GM12878 (cell line): Measurements from ENCODE around the gene SHC3. TPM values are rescaled to one million over a fixed set of nuclear protein-coding genes. Genes with fewer than 3 reads are reported as not detected.

Experiments used
- ATAC-seq: fragments of 200-7000 bp; cut with Tn5 transposase; 3 replicates; pipeline ENCODE4 v1.9.1; 2020; ENCODE audit warnings: mild to moderate bottlenecking, moderate library complexity
- BruUV-seq: library from RNA; stranded (reverse); fragments of 400-500 nt; replicated peaks from 2 replicates; lab custom pipeline; 2021; lab: Mats Ljungman, UMichigan
- CTCF ChIA-PET: fragments of 300-600 bp; sonication (Branson Sonifier 250); formaldehyde crosslinking; extraction: SDS; loops from one replicate; lab custom pipeline; 2021; ENCODE audit warnings: inconsistent platforms; lab: Yijun Ruan, JAX
- POLR2A ChIA-PET: fragments of 350-600 bp; formaldehyde crosslinking; extraction: SDS; loops from one replicate; lab custom pipeline; 2021; ENCODE audit warnings: inconsistent platforms; lab: Charles Lee
- RAD21 ChIA-PET: fragments of 300-600 bp; sonication (Branson Sonifier 250); formaldehyde crosslinking; loops from one replicate; lab custom pipeline; 2023; ENCODE audit warnings: antibody characterized with exemption; ENCODE audit not compliant: unreplicated experiment; lab: Charles Lee
- SMC1A ChIA-PET: fragments of 300-600 bp; sonication (Branson Sonifier 250); formaldehyde crosslinking; loops from one replicate; lab custom pipeline; 2023; ENCODE audit not compliant: unreplicated experiment, uncharacterized antibody; lab: Charles Lee
- DNase-seq: peaks from one replicate; pipeline ENCODE4 v3.0.0-alpha.2; 2011; ENCODE audit warnings: low read depth, low spot score
- FAIRE-seq: peaks from 3 replicates; lab custom pipeline; 2011; peaks lifted over from hg19 to GRCh38; lab: Jason Lieb, UNC
- H2AFZ ChIP-seq: 2 replicates; pipeline ENCODE4 v1.6.0; 2011; ENCODE audit warnings: low read depth, low read length, control low read depth; ENCODE audit not compliant: control insufficient read depth
- H3K27ac ChIP-seq: 2 replicates; pipeline ENCODE4 v1.5.1; 2011; ENCODE audit warnings: control low read depth; ENCODE audit not compliant: control insufficient read depth, insufficient read depth
- H3K27me3 ChIP-seq, 2 experiments: replicated peaks in 1 of 2; 2 replicates each; pipeline versions ENCODE4 v1.6.0 to v1.6.1; 2011; ENCODE audit warnings: low read length in 1 of 2; ENCODE audit not compliant: control insufficient read depth in 2 of 2, insufficient read depth in 2 of 2
- H3K36me3 ChIP-seq, 2 experiments: 2 replicates each; pipeline ENCODE4 v1.5.1; 2011; ENCODE audit warnings: low read length in 1 of 2; ENCODE audit not compliant: control insufficient read depth in 2 of 2, insufficient read depth in 2 of 2
- H3K4me1 ChIP-seq: 2 replicates; pipeline ENCODE4 v1.6.1; 2011; ENCODE audit warnings: mild to moderate bottlenecking, low read length, moderate library complexity, mixed read lengths; ENCODE audit not compliant: control insufficient read depth, insufficient read depth
- H3K4me2 ChIP-seq: 2 replicates; pipeline ENCODE4 v1.6.0; 2011; ENCODE audit warnings: control low read depth; ENCODE audit not compliant: control insufficient read depth, insufficient read depth
- H3K4me3 ChIP-seq: fragments of 200-600 bp; sonication (generic); 2 replicates; pipeline ENCODE4 v1.5.1; 2016
- H3K79me2 ChIP-seq: 2 replicates; pipeline ENCODE4 v1.6.0; 2011; ENCODE audit warnings: low read length; ENCODE audit not compliant: control insufficient read depth, insufficient read depth
- H3K9ac ChIP-seq: 2 replicates; pipeline ENCODE4 v1.8.0; 2011; ENCODE audit warnings: low read length, control low read depth, mixed read lengths; ENCODE audit not compliant: control insufficient read depth, insufficient read depth
- H3K9me3 ChIP-seq: replicated peaks from 3 replicates; pipeline ENCODE4 v1.5.1; 2011; ENCODE audit warnings: mild to moderate bottlenecking, low read length; ENCODE audit not compliant: control insufficient read depth, insufficient read depth
- H4K20me1 ChIP-seq: 2 replicates; pipeline ENCODE4 v1.6.0; 2011; ENCODE audit not compliant: control insufficient read depth, insufficient read depth
- BCL11A ChIP-seq: IDR thresholded peaks from 2 replicates; pipeline ENCODE4 v1.6.1; 2011; ENCODE audit warnings: low read depth, low read length
- BHLHE40 ChIP-seq, 2 experiments: fragments of 450-650 bp in 1 of 2; IDR thresholded peaks; 2 replicates each; pipeline ENCODE4 v1.6.1; 2011 to 2017; ENCODE audit warnings: low read depth in 2 of 2, borderline replicate concordance in 1 of 2, improper control_type of control experiment in 1 of 2, low read length in 1 of 2, mild to moderate bottlenecking in 1 of 2
- CBX3 ChIP-seq: fragments of 200-600 bp; sonication (generic); IDR thresholded peaks from 2 replicates; pipeline ENCODE4 v1.6.1; 2016; ENCODE audit warnings: low read depth, borderline replicate concordance
- IRF4 ChIP-seq: IDR thresholded peaks from 2 replicates; pipeline ENCODE4 v1.6.1; 2011; ENCODE audit warnings: low read depth, low read length
- JUNB ChIP-seq: IDR thresholded peaks from 2 replicates; pipeline ENCODE4 v1.6.1; 2016; ENCODE audit warnings: antibody characterized with exemption, mild to moderate bottlenecking
- MTA2 ChIP-seq: fragments of 450-650 bp; IDR thresholded peaks from 2 replicates; pipeline ENCODE4 v1.6.1; 2016; ENCODE audit warnings: low read depth, mild to moderate bottlenecking, moderate library complexity
- RELA ChIP-seq: fragments of 450-650 bp; IDR thresholded peaks from 2 replicates; pipeline ENCODE4 v1.8.0; 2014; ENCODE audit warnings: borderline replicate concordance; ENCODE audit not compliant: partially characterized antibody
- SIX5 ChIP-seq: IDR thresholded peaks from 2 replicates; pipeline ENCODE4 v1.6.1; 2011; ENCODE audit warnings: mild to moderate bottlenecking, low read depth, low read length, moderate library complexity; ENCODE audit not compliant: severe bottlenecking
- TARDBP ChIP-seq: IDR thresholded peaks from 2 replicates; pipeline ENCODE4 v1.6.1; 2016; ENCODE audit warnings: borderline replicate concordance
- WGBS: methylation state at CpG from one replicate; pipeline ENCODE4 v1.1.6; 2016; ENCODE audit warnings: low lambda C conversion rate; ENCODE audit not compliant: insufficient replicate concordance, insufficient coverage; ENCODE audit errors: missing lambda C conversion rate; 5-methylcytosine and 5-hydroxymethylcytosine counted together
- in situ Hi-C: fragments of 300-500 bp; cut with MboI; formaldehyde crosslinking; loops from 9 replicates; pipeline ENCODE4 v1.14.3; 2018; ENCODE audit warnings: mixed read lengths
- intact Hi-C: fragments of 100-400 bp; cut with micrococcal nuclease; formaldehyde crosslinking; loops from one replicate; pipeline ENCODE4 v1.14.2; 2022; ENCODE audit not compliant: unreplicated experiment
- polyA plus RNA-seq, 11 experiments: library from polyadenylated mRNA; depleted of rRNA in 4 of 11; unstranded in 6 of 11; stranded (reverse) in 5 of 11; fragments of >200 nt; fragmentation: Nextera tagmentation in 4 of 11; fragmentation: Illumina TruSeq in 1 of 11; extraction: Ambion mirVana in 4 of 11; extraction: Trizol in 1 of 11; gene quantifications; 1 replicate in 1 of 11; 2 replicates in 10 of 11; pipeline versions ENCODE4 v1.2.1 to v1.2.3, GENCODE V29; 2011 to 2016; ENCODE audit warnings: inconsistent platforms in 2 of 11, missing spikeins in 2 of 11, low read depth in 1 of 11
- total RNA-seq, 4 experiments: library from RNA; depleted of rRNA in 3 of 4; stranded (reverse); fragments of >200 nt in 3 of 4; fragmentation: Illumina TruSeq in 1 of 4; extraction: Trizol in 1 of 4; gene quantifications; 2 replicates each; pipeline versions ENCODE4 v1.2.1 to v1.2.3, GENCODE V29; 2013 to 2021

The SHC3 gene
- total and polyA plus RNA-seq, 10 of the 15 experiments (the other 5 are each of a cell fraction or from before 2014, with no cell fraction given) = 0.01 to 0.06 TPM; not detected in 8

DNA sequence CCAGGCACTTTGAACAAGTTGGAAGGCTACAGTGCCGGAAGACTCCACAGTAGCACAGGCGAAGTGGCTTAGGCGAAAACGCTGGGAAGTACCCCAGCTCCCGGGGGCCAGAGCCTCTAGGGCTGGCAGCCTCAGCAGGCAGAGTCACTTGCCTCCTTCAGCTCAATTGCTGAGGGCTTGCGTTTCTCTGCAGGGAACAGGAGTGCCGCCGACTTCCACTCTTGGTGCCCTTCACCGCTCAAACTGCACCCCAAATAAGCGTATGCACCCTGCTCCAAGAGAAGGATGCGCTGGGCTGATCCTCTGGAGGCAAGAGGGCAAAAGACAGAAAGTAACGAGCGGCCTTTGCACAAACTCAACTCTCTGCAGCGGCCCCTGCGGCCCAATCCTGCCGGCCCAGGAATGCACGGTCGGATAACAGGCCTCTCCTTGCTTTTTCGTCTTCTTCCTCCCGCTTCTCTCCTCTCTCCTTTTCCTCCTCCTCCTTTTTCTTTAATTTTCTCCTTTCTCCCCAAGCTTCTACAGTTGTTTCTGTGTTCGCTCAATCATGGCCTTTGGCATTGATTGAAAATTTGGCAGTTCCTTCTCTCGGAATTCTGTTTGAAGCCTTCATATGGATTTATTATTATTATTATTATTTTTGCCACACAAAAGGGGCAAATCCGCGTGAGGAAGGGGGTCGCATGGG is 188.4 kb downstream of the SHC3 start:
- DNase-seq (no peak), FAIRE-seq (no peak), ATAC-seq (no peak)
- ChIA-PET RAD21 (no interaction called here), CTCF (no interaction called here), POLR2A (no interaction called here), SMC1A (interaction anchor here (1.4 kb wide), 1 partner anchor 11 kb away, joined by 3 read pairs; no protein-coding TSS in a partner anchor)
- no peak overlapping the region for H3K9ac ChIP-seq
- TF ChIP-seq BHLHE40 (IDR thresholded peaks at IDR 0.05; ENCODE audit: borderline replicate concordance in 1 of 2, low read depth in 2 of 2, low read length in 1 of 2) = no peak
- TF ChIP-seq IRF4 = no peak
- 65% methylated on average over 25 of the region's 25 CpGs for WGBS
- H3K27ac ChIP-seq = no peak overlapping the region
- H3K9me3 ChIP-seq = no peaks in the 10 kb centered on the region
- H3K4me2 ChIP-seq = no peak overlapping the region
- no peaks in the 10 kb centered on the region for H4K20me1 ChIP-seq
- no peaks in the 10 kb centered on the region for H3K79me2 ChIP-seq
- no TSS peak for BruUV-seq
- H3K27me3 ChIP-seq = peaks cover 1 to 3% of the 10 kb centered on the region in 2 experiments; a peak in 3 of 4 replicates
- intact Hi-C loops = loop anchor here (10.0 kb wide), 1 partner anchor 1035 kb away; a partner anchor contains a TSS
- in situ Hi-C loops = no loop called here
- no peak overlapping the region for H3K4me3 ChIP-seq
- H3K4me1 ChIP-seq = no peaks in the 10 kb centered on the region; the same call in 1 of the 2 replicates
- H2AFZ ChIP-seq = no peak overlapping the region
- H3K36me3 ChIP-seq = no peaks in the 10 kb centered on the region

GRCh38 chr9:88988796-88989641 is 189.6 kb downstream of the SHC3 start:
- Histone ChIP-seq H4K20me1 (no peaks in the 10 kb centered on the region), H2AFZ (no peak overlapping the region), H3K4me2 (peak overlapping the region; percentile 47; the same call in 1 of the 2 replicates), H3K4me1 (no peaks in the 10 kb centered on the region; the same call in 1 of the 2 replicates), H3K27ac (no peak overlapping the region), H3K79me2 (no peaks in the 10 kb centered on the region), H3K27me3 (peaks cover 1 to 3% of the 10 kb centered on the region in 2 experiments; a peak in 3 of 4 replicates), H3K9me3 (no peaks in the 10 kb centered on the region), H3K9ac (no peak overlapping the region), H3K36me3 (no peaks in the 10 kb centered on the region), H3K4me3 (no peak overlapping the region)
- ChIA-PET CTCF (no interaction called here), POLR2A (no interaction called here), RAD21 (no interaction called here), SMC1A (interaction anchor here (1.4 kb wide), 1 partner anchor 12 kb away, joined by 3 read pairs; no protein-coding TSS in a partner anchor)
- in situ Hi-C loops = no loop called here
- TF ChIP-seq CBX3 = no peak
- peak; percentile 22 for TF ChIP-seq RELA
- TF ChIP-seq MTA2 = peak; percentile 47; the same call in 1 of the 2 replicates
- TF ChIP-seq TARDBP = no peak
- peak; percentile 47; the same call in 1 of the 2 replicates for TF ChIP-seq BCL11A
- TF ChIP-seq SIX5 = no peak
- TF ChIP-seq JUNB = peak; percentile 26; the same call in 1 of the 2 replicates
- WGBS = 0% methylated on average over 7 of the region's 7 CpGs
- intact Hi-C loops = no loop called here
- DNase-seq (no peak), FAIRE-seq (no peak), ATAC-seq (peak; percentile 91)
- no TSS peak for BruUV-seq
